ENCODE data around the gene TMEM143. TPM values are rescaled to one million over a fixed set of nuclear protein-coding genes. Genes with fewer than 3 reads are reported as not detected.

Gene TMEM143
- total and polyA plus RNA-seq, 10 of the 15 experiments (the other 5 are each of a cell fraction or from before 2014, with no cell fraction given), result 1.5 to 19.5 (median 10.1) TPM

DNA sequence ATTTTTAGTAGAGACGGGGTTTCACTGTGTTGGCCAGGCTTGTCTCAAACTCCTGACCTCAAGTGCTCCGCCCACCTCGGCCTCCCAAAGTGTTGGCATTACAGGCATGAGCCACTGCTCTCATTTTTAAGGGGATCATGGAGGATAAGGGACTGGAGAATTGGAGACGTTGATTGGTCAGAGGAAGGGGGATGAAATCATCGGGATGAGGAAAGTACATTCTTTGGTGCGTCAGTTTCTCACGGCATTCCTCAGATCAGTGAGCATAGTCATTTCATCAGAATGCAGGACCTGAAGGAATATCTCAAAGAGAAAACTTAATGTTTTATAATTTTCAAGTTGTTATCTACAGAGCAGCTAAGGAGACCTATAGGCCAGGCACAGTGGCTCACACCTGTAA is 79.8 kb downstream of the TMEM143 start:
- DNase-seq (ENCODE audit: low read depth, low spot score), result no peak
- H3K4me2 ChIP-seq (ENCODE audit: control insufficient read depth, insufficient read depth), result no peak overlapping the region
- no peaks in the 10 kb centered on the region for H4K20me1 ChIP-seq (ENCODE audit: control insufficient read depth, insufficient read depth)
- no peaks in the 10 kb centered on the region for H3K36me3 ChIP-seq (ENCODE audit: control insufficient read depth in 2 of 2, insufficient read depth in 2 of 2, low read length in 1 of 2)
- WGBS (ENCODE audit: insufficient coverage, insufficient replicate concordance, low lambda C conversion rate, missing lambda C conversion rate), result 57% methylated on average over 7 of the region's 7 CpGs
- no peaks in the 10 kb centered on the region for H3K79me2 ChIP-seq (ENCODE audit: control insufficient read depth, insufficient read depth, low read length)
- peaks cover 4% of the 10 kb centered on the region for H3K9me3 ChIP-seq (replicated peaks; ENCODE audit: control insufficient read depth, insufficient read depth, low read length)
- SMC1A ChIA-PET (ENCODE audit: uncharacterized antibody, unreplicated experiment), result no interaction called here
- H2AFZ ChIP-seq (ENCODE audit: control insufficient read depth, low read depth, low read length), result no peak overlapping the region
- POLR2A ChIA-PET, result no interaction called here
- H3K27ac ChIP-seq (ENCODE audit: control insufficient read depth, insufficient read depth), result no peak overlapping the region
- FAIRE-seq, result no peak
- BruUV-seq (replicated peaks), result no TSS peak
- no peak for ATAC-seq
- no peaks in the 10 kb centered on the region for H3K27me3 ChIP-seq (replicated peaks in 1 of 2; ENCODE audit: control insufficient read depth in 2 of 2, insufficient read depth in 2 of 2, low read length in 1 of 2)
- H3K4me3 ChIP-seq, result no peak overlapping the region
- in situ Hi-C loops (cut with MboI), result no loop called here
- RAD21 ChIA-PET (ENCODE audit: unreplicated experiment), result no interaction called here
- H3K9ac ChIP-seq (ENCODE audit: control insufficient read depth, insufficient read depth, low read length), result no peak overlapping the region
- intact Hi-C loops (cut with micrococcal nuclease; ENCODE audit: unreplicated experiment), result no loop called here
- CTCF ChIA-PET, result interaction anchor here (0.6 kb wide), 1 partner anchor 358 kb away, joined by 3 read pairs; no protein-coding TSS in a partner anchor
- H3K4me1 ChIP-seq (ENCODE audit: control insufficient read depth, insufficient read depth, low read length), result no peaks in the 10 kb centered on the region
- no peak for TF ChIP-seq KAT2A (conservative IDR thresholded peaks at IDR 0.05; ENCODE audit: control insufficient read depth, low read depth, low read length)
- TF ChIP-seq CREM (IDR thresholded peaks at IDR 0.05; ENCODE audit: low read depth), result no peak
- no peak for TF ChIP-seq HDAC2 (IDR thresholded peaks at IDR 0.05)
- TF ChIP-seq JUND (IDR thresholded peaks at IDR 0.05; ENCODE audit: low read depth, low read length), result no peak
- no peak for TF ChIP-seq EGR1 (IDR thresholded peaks at IDR 0.05; ENCODE audit: borderline replicate concordance in 1 of 2, low read depth in 2 of 2, low read length in 2 of 2)
- TF ChIP-seq SMAD1 (IDR thresholded peaks at IDR 0.05; ENCODE audit: low read depth, partially characterized antibody), result no peak
- no peak for TF ChIP-seq PRDM15 (CRISPR knock-in tag; IDR thresholded peaks at IDR 0.05)
- TF ChIP-seq, protein P1, sequence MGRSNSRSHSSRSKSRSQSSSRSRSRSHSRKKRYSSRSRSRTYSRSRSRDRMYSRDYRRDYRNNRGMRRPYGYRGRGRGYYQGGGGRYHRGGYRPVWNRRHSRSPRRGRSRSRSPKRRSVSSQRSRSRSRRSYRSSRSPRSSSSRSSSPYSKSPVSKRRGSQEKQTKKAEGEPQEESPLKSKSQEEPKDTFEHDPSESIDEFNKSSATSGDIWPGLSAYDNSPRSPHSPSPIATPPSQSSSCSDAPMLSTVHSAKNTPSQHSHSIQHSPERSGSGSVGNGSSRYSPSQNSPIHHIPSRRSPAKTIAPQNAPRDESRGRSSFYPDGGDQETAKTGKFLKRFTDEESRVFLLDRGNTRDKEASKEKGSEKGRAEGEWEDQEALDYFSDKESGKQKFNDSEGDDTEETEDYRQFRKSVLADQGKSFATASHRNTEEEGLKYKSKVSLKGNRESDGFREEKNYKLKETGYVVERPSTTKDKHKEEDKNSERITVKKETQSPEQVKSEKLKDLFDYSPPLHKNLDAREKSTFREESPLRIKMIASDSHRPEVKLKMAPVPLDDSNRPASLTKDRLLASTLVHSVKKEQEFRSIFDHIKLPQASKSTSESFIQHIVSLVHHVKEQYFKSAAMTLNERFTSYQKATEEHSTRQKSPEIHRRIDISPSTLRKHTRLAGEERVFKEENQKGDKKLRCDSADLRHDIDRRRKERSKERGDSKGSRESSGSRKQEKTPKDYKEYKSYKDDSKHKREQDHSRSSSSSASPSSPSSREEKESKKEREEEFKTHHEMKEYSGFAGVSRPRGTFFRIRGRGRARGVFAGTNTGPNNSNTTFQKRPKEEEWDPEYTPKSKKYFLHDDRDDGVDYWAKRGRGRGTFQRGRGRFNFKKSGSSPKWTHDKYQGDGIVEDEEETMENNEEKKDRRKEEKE (IDR thresholded peaks at IDR 0.05), result no peak
- TF ChIP-seq DPF2 (IDR thresholded peaks at IDR 0.05), result no peak
- TF ChIP-seq RUNX3 (IDR thresholded peaks at IDR 0.05; ENCODE audit: low read length), result no peak
- no peak for TF ChIP-seq SIN3A (IDR thresholded peaks at IDR 0.05; ENCODE audit: low read depth, low read length)
- TF ChIP-seq CHD2 (IDR thresholded peaks at IDR 0.05; ENCODE audit: borderline replicate concordance, low read depth, low read length), result no peak
- no peak for TF ChIP-seq ZNF274 (IDR thresholded peaks at IDR 0.05; ENCODE audit: insufficient read depth, insufficient read length)
- TF ChIP-seq ZNF622 (IDR thresholded peaks at IDR 0.05), result no peak
- TF ChIP-seq SPI1 (IDR thresholded peaks at IDR 0.05; ENCODE audit: borderline replicate concordance, insufficient read depth, low read depth, low read length), result no peak
- no peak for TF ChIP-seq SMAD5 (IDR thresholded peaks at IDR 0.05; ENCODE audit: low read depth)
- TF ChIP-seq RFX5 (IDR thresholded peaks at IDR 0.05; ENCODE audit: low read depth, low read length), result no peak
- no peak for TF ChIP-seq SMARCA5 (IDR thresholded peaks at IDR 0.05)
- TF ChIP-seq, protein P2, sequence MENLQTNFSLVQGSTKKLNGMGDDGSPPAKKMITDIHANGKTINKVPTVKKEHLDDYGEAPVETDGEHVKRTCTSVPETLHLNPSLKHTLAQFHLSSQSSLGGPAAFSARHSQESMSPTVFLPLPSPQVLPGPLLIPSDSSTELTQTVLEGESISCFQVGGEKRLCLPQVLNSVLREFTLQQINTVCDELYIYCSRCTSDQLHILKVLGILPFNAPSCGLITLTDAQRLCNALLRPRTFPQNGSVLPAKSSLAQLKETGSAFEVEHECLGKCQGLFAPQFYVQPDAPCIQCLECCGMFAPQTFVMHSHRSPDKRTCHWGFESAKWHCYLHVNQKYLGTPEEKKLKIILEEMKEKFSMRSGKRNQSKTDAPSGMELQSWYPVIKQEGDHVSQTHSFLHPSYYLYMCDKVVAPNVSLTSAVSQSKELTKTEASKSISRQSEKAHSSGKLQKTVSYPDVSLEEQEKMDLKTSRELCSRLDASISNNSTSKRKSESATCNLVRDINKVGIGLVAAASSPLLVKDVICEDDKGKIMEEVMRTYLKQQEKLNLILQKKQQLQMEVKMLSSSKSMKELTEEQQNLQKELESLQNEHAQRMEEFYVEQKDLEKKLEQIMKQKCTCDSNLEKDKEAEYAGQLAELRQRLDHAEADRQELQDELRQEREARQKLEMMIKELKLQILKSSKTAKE (IDR thresholded peaks at IDR 0.05; ENCODE audit: low read depth, poor library complexity, severe bottlenecking), result no peak

Measured in GM12878 (cell line).